ENCODE data around the gene DAPK1.
"Not testable (repeated sequence)": the region's sequence is repeated elsewhere in the genome, so short reads cannot be mapped to it uniquely, and the experiment has no call there.

The DAPK1 gene

GRCh38 chr9:87741891-87742290 is 244.2 kb downstream of the DAPK1 start:
- no peak for ATAC-seq
- TF ChIP-seq ZNF70 (CRISPR knock-in tag; IDR thresholded peaks at IDR 0.05) (no peak), ZFP30 (CRISPR knock-in tag; IDR thresholded peaks at IDR 0.05) (no peak), ZC3H10 (CRISPR knock-in tag; IDR thresholded peaks at IDR 0.05) (no peak), PPARA (CRISPR knock-in tag; IDR thresholded peaks at IDR 0.05; ENCODE audit: borderline replicate concordance) (no peak), PATZ1 (CRISPR knock-in tag; IDR thresholded peaks at IDR 0.05; ENCODE audit: borderline replicate concordance) (no peak), BACH2 (CRISPR knock-in tag; IDR thresholded peaks at IDR 0.05; ENCODE audit: borderline replicate concordance) (no peak), ZNF8 (CRISPR knock-in tag; IDR thresholded peaks at IDR 0.05) (no peak), ESRRG (CRISPR knock-in tag; IDR thresholded peaks at IDR 0.05) (no peak), ARNTL (CRISPR knock-in tag; IDR thresholded peaks at IDR 0.05; ENCODE audit: borderline replicate concordance, low read depth) (no peak), CSDC2 (CRISPR knock-in tag; IDR thresholded peaks at IDR 0.05) (no peak), OSR1 (CRISPR knock-in tag; IDR thresholded peaks at IDR 0.05) (no peak)
- TF ChIP-seq, protein P1, sequence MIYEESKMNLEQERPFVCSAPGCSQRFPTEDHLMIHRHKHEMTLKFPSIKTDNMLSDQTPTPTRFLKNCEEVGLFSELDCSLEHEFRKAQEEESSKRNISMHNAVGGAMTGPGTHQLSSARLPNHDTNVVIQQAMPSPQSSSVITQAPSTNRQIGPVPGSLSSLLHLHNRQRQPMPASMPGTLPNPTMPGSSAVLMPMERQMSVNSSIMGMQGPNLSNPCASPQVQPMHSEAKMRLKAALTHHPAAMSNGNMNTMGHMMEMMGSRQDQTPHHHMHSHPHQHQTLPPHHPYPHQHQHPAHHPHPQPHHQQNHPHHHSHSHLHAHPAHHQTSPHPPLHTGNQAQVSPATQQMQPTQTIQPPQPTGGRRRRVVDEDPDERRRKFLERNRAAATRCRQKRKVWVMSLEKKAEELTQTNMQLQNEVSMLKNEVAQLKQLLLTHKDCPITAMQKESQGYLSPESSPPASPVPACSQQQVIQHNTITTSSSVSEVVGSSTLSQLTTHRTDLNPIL (CRISPR knock-in tag; IDR thresholded peaks at IDR 0.05; ENCODE audit: low read depth), result no peak
- TF ChIP-seq, protein P2, sequence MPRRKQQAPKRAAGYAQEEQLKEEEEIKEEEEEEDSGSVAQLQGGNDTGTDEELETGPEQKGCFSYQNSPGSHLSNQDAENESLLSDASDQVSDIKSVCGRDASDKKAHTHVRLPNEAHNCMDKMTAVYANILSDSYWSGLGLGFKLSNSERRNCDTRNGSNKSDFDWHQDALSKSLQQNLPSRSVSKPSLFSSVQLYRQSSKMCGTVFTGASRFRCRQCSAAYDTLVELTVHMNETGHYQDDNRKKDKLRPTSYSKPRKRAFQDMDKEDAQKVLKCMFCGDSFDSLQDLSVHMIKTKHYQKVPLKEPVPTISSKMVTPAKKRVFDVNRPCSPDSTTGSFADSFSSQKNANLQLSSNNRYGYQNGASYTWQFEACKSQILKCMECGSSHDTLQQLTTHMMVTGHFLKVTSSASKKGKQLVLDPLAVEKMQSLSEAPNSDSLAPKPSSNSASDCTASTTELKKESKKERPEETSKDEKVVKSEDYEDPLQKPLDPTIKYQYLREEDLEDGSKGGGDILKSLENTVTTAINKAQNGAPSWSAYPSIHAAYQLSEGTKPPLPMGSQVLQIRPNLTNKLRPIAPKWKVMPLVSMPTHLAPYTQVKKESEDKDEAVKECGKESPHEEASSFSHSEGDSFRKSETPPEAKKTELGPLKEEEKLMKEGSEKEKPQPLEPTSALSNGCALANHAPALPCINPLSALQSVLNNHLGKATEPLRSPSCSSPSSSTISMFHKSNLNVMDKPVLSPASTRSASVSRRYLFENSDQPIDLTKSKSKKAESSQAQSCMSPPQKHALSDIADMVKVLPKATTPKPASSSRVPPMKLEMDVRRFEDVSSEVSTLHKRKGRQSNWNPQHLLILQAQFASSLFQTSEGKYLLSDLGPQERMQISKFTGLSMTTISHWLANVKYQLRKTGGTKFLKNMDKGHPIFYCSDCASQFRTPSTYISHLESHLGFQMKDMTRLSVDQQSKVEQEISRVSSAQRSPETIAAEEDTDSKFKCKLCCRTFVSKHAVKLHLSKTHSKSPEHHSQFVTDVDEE (CRISPR knock-in tag; IDR thresholded peaks at IDR 0.05), result no peak

DNA sequence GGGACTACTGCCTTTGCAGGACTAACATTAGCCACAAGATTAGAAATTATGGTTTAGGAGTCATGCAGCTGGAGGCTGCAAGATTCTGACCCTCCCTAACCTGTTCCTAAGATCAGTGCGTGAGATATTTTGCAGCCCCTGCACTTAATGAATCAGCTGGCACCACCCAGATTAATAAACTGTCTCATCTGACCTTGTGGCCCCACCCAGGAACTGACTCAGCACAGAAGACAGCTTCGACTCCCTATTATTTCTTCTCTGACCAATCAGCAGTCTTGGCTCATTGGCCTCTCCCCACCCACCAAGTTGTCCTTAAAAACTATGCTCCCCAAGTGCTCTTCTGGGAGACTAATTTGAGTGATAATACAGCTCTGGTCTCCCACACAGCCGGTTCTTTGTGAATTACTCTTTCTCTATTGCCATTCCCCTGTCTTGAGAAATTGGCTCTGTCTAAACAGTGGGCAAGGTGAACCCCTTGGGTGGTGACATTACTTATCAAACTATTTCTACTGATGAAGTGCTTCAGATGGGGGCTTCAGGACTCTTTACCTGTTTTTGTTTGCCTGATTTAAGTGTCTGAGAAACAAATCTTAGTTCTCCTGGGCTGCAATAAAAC is 245.3 kb downstream of the DAPK1 start:
- ATAC-seq, result no peak
- no peak for TF ChIP-seq ZC3H10 (CRISPR knock-in tag; IDR thresholded peaks at IDR 0.05)
- no peak for TF ChIP-seq ZFP3 (CRISPR knock-in tag; IDR thresholded peaks at IDR 0.05)
- no peak for TF ChIP-seq OSR1 (CRISPR knock-in tag; IDR thresholded peaks at IDR 0.05)
- no peak for TF ChIP-seq ZNF8 (CRISPR knock-in tag; IDR thresholded peaks at IDR 0.05)
- no peak for TF ChIP-seq PATZ1 (CRISPR knock-in tag; IDR thresholded peaks at IDR 0.05; ENCODE audit: borderline replicate concordance)
- TF ChIP-seq, protein P3, sequence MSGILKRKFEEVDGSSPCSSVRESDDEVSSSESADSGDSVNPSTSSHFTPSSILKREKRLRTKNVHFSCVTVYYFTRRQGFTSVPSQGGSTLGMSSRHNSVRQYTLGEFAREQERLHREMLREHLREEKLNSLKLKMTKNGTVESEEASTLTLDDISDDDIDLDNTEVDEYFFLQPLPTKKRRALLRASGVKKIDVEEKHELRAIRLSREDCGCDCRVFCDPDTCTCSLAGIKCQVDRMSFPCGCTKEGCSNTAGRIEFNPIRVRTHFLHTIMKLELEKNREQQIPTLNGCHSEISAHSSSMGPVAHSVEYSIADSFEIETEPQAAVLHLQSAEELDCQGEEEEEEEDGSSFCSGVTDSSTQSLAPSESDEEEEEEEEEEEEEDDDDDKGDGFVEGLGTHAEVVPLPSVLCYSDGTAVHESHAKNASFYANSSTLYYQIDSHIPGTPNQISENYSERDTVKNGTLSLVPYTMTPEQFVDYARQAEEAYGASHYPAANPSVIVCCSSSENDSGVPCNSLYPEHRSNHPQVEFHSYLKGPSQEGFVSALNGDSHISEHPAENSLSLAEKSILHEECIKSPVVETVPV (CRISPR knock-in tag; IDR thresholded peaks at IDR 0.05), result no peak
- TF ChIP-seq, protein P1 (CRISPR knock-in tag; IDR thresholded peaks at IDR 0.05; ENCODE audit: low read depth), result no peak

- ATAC-seq, result not testable (repeated sequence)
Observed at GRCh38 chr9:87744247-87744646, 246.6 kb downstream of the DAPK1 start.

GRCh38 chr9:87746186-87746585 is 248.5 kb downstream of the DAPK1 start:
- TF ChIP-seq POU6F1 (CRISPR knock-in tag; IDR thresholded peaks at IDR 0.05; ENCODE audit: borderline replicate concordance, low read depth) (no peak), ZFP30 (CRISPR knock-in tag; IDR thresholded peaks at IDR 0.05) (no peak), ZC3H10 (CRISPR knock-in tag; IDR thresholded peaks at IDR 0.05) (no peak)
- ATAC-seq, result no peak

Data from SK-N-SH treated with all-trans-retinoic acid at 6 μM for 48 hours (cell line).